ENCODE data around the gene TUSC7. TPM values are rescaled to one million over a fixed set of nuclear protein-coding genes. Genes with fewer than 3 reads are reported as not detected.

The TUSC7 gene
- total RNA-seq, 6 experiments from 2014 or later = not detected

DNA sequence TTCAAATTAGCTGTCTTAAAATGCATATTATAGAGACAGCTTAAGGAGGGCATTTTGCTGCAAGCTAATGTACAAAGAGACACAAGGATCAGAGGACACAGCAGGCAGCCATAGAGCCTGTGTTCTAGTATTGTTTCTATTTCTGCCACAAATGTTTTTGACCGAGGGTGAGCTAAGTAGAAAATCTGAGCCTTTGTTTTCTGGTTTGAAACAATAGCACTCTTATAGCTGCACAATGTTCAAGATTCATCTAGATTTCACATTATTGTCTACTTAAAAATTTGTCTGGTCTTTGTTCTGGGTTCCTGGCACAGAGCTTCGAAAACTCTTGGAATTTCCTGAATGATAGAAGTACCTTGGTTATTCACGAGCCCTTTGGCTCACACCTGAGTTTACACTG is 40.0 kb upstream of the TUSC7 start:
- TF ChIP-seq, protein P1, sequence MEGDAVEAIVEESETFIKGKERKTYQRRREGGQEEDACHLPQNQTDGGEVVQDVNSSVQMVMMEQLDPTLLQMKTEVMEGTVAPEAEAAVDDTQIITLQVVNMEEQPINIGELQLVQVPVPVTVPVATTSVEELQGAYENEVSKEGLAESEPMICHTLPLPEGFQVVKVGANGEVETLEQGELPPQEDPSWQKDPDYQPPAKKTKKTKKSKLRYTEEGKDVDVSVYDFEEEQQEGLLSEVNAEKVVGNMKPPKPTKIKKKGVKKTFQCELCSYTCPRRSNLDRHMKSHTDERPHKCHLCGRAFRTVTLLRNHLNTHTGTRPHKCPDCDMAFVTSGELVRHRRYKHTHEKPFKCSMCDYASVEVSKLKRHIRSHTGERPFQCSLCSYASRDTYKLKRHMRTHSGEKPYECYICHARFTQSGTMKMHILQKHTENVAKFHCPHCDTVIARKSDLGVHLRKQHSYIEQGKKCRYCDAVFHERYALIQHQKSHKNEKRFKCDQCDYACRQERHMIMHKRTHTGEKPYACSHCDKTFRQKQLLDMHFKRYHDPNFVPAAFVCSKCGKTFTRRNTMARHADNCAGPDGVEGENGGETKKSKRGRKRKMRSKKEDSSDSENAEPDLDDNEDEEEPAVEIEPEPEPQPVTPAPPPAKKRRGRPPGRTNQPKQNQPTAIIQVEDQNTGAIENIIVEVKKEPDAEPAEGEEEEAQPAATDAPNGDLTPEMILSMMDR (IDR thresholded peaks at IDR 0.05) = no peak
- no peak overlapping the region for H3K27ac Mint-ChIP-seq
- H3K27me3 Mint-ChIP-seq (ENCODE audit: insufficient read depth) = no peaks in the 10 kb centered on the region
- DNase-seq = no peak
- H3K36me3 Mint-ChIP-seq (ENCODE audit: low read depth) = no peaks in the 10 kb centered on the region
- no peak overlapping the region for H3K4me3 Mint-ChIP-seq
- peaks cover 52% of the 10 kb centered on the region for H3K9me3 Mint-ChIP-seq
- no peaks in the 10 kb centered on the region for H3K4me1 Mint-ChIP-seq (ENCODE audit: low read depth)

DNA sequence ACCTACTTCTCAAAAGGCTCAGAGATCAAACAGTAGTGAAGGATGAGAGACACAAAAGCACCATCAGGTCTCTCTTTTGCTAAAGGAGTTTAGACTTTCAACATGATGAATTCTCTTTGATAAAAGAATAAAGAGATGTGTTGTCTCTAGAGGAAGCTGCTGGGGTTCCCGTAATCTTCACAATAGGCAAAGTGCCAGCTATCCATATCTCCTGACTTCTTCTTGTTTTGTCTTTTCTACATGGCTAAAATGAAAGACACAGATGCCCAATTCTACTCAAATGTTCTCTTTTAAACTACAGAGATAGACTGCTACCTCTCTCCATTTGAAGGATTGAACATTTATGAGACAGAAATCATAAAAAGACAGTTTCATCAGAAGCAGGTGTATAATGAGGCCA is 38.4 kb upstream of the TUSC7 start:
- Mint-ChIP-seq H3K36me3 (ENCODE audit: low read depth) (no peaks in the 10 kb centered on the region), H3K4me1 (ENCODE audit: low read depth) (no peaks in the 10 kb centered on the region), H3K27ac (no peak overlapping the region), H3K4me3 (no peak overlapping the region), H3K9me3 (peaks cover 64% of the 10 kb centered on the region), H3K27me3 (ENCODE audit: insufficient read depth) (no peaks in the 10 kb centered on the region)
- TF ChIP-seq, protein P1 (IDR thresholded peaks at IDR 0.05) = no peak
- DNase-seq = no peak

DNA sequence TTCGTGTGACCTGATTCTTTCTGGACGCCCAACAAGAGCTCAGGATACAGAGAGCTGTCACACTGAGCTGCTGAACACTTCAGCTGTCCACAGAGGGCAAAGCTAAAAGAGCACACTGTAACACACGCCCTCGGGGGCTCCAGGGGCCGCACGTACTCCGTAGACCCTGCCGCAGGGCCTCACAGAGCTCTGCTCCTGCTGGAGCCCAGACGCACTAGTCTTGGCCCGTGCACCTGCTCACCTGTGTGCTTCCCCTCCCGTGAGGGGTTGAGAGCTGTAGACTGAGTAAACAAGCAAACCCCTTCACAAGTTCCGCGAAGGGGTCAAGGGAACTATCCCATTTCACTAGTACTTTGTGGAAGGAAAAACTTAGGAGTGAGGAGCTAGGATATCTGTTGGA is 30.7 kb upstream of the TUSC7 start:
- Mint-ChIP-seq H3K4me3 (no peak overlapping the region), H3K27me3 (ENCODE audit: insufficient read depth) (no peaks in the 10 kb centered on the region), H3K36me3 (ENCODE audit: low read depth) (no peaks in the 10 kb centered on the region), H3K27ac (no peak overlapping the region), H3K9me3 (peaks cover 49% of the 10 kb centered on the region), H3K4me1 (ENCODE audit: low read depth) (no peaks in the 10 kb centered on the region)
- TF ChIP-seq, protein P1 (IDR thresholded peaks at IDR 0.05) = no peak
- DNase-seq = no peak

DNA sequence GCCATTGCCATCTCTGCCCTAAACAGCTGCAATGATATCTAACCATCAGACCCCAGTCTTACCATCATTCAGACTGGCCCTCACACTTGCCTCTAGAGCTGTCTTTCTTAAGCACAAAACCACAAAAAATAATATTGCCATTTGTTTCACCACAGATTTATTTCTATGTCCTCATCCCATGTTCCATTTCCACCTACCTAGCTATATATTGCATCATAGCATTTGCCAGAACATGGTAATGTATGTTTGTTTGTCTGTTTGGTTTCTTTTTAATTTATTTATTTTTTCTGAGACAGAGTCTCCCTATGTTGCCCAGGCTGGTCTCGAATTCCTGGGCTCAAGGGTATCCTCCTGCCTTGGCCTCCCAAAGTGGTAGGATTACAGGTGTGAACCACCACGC is 18.5 kb upstream of the TUSC7 start:
- no peak overlapping the region for H3K4me3 Mint-ChIP-seq
- H3K27me3 Mint-ChIP-seq (ENCODE audit: insufficient read depth) = no peaks in the 10 kb centered on the region
- no peak overlapping the region for H3K27ac Mint-ChIP-seq
- H3K36me3 Mint-ChIP-seq (ENCODE audit: low read depth) = no peaks in the 10 kb centered on the region
- H3K4me1 Mint-ChIP-seq (ENCODE audit: low read depth) = no peaks in the 10 kb centered on the region
- TF ChIP-seq, protein P1 (IDR thresholded peaks at IDR 0.05) = no peak
- H3K9me3 Mint-ChIP-seq = peaks cover 34% of the 10 kb centered on the region
- no peak for DNase-seq

DNA sequence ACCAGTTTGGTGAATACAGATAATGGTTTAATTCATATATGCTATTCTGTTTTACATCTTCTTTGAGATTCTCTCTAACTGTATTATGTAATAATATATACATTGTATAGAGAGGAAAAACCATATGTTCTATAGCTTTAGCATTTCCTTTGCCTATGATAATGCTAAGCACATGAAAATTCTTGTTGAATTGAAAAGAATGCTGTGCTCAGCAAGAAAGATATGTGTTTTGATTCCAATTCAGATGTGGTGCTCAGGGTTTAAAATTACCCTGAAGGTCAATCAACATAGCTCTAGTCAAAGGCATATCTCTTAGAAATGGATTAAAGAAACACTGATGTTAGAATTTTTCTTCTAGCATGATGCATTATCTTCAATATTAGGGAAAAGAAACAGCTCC is 8.5 kb upstream of the TUSC7 start:
- TF ChIP-seq, protein P1 (IDR thresholded peaks at IDR 0.05) = no peak
- Mint-ChIP-seq H3K27me3 (ENCODE audit: insufficient read depth) (no peaks in the 10 kb centered on the region), H3K36me3 (ENCODE audit: low read depth) (no peaks in the 10 kb centered on the region; the same call in 1 of the 2 replicates), H3K27ac (no peak overlapping the region), H3K9me3 (peaks cover 42% of the 10 kb centered on the region), H3K4me3 (no peak overlapping the region), H3K4me1 (ENCODE audit: low read depth) (no peaks in the 10 kb centered on the region)
- DNase-seq = no peak

DNA sequence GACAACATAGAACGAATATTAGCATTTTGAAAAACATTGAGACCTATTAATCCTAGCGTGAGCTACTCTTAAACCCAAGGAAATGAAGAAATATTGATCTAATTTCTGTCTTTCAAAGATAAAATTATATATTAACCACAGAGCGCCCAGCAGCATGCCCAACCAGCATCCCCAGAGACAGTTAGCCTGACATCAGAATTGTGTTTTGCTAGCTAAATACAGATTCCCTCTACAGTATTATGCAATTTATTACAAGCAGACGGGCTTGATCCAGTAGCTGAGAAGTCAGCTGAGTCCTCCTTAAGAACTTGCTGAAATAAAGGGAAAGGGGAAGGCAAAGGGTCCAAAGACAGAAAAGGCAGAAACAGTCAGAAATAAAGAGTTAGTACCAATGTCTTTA is 7.2 kb upstream of the TUSC7 start:
- TF ChIP-seq, protein P1 (IDR thresholded peaks at IDR 0.05) = no peak
- H3K27ac Mint-ChIP-seq = no peak overlapping the region
- no peak for DNase-seq
- no peaks in the 10 kb centered on the region for H3K36me3 Mint-ChIP-seq (ENCODE audit: low read depth)
- H3K27me3 Mint-ChIP-seq (ENCODE audit: insufficient read depth) = no peaks in the 10 kb centered on the region
- H3K4me3 Mint-ChIP-seq = no peak overlapping the region
- H3K4me1 Mint-ChIP-seq (ENCODE audit: low read depth) = no peaks in the 10 kb centered on the region
- peaks cover 36% of the 10 kb centered on the region for H3K9me3 Mint-ChIP-seq
